ENCODE data around the gene ZCCHC14.
A peak's percentile ranks its signal among the peaks of the same experiment; 100 is the strongest.
"Not testable (repeated sequence)": the region's sequence is repeated elsewhere in the genome, so short reads cannot be mapped to it uniquely, and the experiment has no call there.

ZCCHC14 gene

GRCh38 chr16:87380881-87381280, 111.9 kb downstream of the ZCCHC14 start:
- no peak for DNase-seq

DNA sequence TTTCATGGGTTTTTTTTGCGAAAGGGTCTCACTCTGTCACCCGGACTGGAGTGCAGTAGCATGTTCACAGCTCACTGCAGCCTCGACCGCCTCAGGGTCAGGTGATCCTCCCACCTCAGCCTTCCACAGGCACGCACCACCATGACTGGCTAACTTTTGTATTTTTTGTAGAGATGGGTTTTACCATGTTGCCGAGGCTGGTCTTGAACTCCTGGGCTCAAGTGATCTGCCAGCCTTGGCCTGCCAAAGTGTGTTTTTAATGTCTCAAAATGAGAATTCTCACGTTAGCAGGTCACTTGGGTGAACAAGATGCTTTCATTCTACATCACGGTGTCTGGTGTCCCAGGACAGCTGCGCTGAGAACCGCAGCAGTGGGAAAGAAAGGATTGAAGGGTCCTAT, 112.4 kb downstream of the ZCCHC14 start:
- no peak for DNase-seq

GRCh38 chr16:87379312-87379752, 113.5 kb downstream of the ZCCHC14 start:
- not testable (repeated sequence) for DNase-seq

- no peak for DNase-seq
Measured at GRCh38 chr16:87376660-87377059, 116.2 kb downstream of the ZCCHC14 start.

GRCh38 chr16:87375426-87376135, 117.2 kb downstream of the ZCCHC14 start:
- no peak for DNase-seq

DNA sequence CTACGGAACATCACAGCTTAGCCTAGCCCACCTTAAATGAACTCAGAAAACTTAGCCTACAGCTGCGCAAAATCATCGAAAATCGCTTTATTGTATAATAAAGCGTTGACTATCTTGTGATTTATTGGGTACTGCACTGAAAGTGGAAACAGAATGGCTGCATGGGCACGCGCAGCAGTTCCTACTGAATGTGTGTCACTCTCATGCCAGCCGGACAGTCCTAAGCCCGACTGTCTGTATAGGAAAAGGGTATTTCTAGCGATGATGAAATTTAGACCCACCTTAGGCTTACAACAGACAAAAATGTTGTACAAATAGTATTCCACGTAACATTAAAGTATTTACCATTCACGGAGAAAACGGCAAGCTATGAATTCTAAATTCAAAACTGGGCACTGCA, 118.5 kb downstream of the ZCCHC14 start:
- no peak for DNase-seq

DNA sequence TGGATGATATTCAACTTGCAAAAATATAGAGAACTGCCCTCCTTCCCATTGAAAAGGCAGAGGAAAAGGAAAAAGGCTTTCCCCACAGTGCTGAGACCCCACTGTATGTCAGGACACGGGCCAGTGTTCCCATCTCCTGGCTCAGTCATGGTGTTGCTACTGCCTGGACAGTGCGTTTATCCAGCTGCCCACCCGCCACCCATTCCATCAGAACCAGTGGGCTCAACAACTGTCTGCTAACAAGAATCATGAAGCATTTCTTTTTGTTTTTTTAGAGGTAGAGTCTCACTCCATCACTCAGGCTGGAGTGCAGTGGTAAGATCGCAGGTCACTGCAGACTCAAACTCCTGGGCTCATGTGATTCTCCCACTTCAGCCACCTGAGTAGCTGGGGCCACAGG, 120.5 kb downstream of the ZCCHC14 start:
- no peak for DNase-seq

DNA sequence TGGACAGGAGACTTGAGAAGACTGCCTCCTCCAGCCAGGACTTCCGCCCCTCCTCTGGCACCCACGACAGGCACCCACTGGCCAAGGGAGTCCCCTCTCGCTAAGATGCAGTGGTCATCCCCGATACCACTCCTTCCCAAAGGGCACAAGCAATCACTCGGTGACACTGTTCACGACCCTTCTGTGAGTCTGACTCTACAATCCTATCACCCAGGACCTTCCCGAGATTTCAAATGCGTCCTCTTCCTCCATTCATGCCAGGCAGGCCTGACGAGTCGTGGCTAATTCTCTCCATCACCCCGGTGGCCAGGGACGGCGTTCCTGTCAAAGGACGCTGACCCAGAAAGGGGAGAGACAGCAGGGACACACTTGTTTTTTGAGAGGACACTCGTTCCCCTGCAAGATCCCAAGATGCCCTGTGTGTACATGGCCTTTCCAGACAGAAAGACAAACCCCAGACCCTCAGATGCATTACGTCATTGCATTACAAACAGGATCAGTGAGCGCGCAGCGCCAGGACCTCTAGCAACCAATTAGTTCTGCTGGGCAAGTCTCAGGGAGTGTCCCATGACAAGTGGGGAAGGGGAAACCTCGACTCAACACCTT, 121.5 kb downstream of the ZCCHC14 start:
- no peak for DNase-seq

GRCh38 chr16:87369796-87370719, 122.8 kb downstream of the ZCCHC14 start:
- no peak for DNase-seq

GRCh38 chr16:87369117-87369765, 123.6 kb downstream of the ZCCHC14 start:
- DNase-seq: no peak

DNA sequence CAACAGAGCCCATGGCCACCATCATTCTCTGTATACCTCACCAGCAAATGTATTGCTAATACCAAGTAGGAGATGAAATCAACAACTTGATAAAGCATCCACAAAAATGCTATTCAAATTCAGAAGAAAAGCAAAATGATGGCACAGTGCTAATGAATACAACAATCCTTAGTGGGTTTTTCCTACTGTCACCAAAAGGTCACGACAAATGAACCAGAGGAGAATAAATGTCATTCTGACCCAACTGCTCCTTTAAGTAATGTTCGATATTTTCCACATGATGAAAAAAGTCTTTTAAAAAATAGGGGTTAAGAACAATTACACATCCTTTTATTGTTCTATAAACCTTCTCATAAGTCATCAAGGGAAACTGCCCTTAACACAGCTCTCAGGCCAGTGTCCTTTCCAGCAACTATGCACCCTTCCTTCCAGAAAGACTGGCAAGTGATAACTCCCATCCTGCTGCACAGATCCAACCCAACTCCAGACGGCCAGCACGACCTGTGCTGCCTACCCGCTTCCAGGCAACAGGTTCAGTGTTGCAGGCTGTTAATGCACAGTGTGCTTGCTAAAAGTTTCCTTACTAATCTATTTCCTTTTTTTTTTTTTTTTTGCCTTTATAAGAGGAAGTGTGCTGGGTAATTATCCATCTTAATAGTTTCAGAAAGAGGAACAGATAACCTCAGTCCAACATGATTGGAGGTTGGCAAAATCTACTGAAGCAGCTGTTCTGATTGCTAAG, 124.6 kb downstream of the ZCCHC14 start:
- no peak for DNase-seq

DNA sequence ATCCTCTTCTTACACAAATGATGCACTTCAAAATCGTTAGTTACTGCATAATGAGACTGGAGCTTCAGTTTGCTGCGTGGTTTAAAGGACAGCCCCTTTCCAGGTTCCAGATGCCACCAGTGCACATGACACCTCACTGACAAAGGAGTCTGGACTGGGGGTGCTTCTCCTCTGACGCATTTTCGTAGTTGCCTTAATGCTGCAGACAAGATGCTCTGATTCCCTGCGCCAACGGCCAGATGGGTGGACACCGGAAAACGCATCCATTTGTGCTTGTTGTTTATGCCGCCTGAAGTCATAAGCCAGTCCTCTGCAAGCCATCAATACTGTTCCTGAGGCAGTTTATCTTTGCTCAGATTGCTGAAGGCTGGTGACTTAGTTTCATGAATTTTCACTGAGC, 125.3 kb downstream of the ZCCHC14 start:
- no peak for DNase-seq

GRCh38 chr16:87366930-87367329, 125.9 kb downstream of the ZCCHC14 start:
- DNase-seq: no peak

DNA sequence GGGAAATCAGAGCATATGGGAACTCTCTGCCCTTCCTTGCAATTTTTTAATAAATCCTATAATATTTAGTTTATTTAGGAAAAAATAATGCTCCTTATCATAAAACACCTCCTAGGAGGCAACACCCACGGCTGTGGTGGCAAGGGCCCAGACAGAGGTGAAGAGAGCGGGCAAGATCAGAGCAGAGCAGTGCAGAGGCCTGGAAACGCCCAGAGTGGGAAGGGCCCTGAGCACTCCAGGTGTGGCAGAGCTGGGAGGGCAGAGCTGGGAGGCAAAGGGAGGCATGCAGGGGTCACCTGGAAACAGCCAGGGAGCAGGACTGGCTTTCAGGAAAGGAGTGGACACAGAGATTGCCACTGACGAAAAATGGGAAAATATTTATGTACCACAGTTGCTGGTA, 126.5 kb downstream of the ZCCHC14 start:
- no peak for DNase-seq

- DNase-seq: no peak
Measured at GRCh38 chr16:87365021-87365713, 127.7 kb downstream of the ZCCHC14 start.

GRCh38 chr16:87363771-87364455, 128.9 kb downstream of the ZCCHC14 start:
- DNase-seq: no peak

- DNase-seq: not testable (repeated sequence)
Measured at GRCh38 chr16:87362828-87363559, 129.8 kb downstream of the ZCCHC14 start.

DNA sequence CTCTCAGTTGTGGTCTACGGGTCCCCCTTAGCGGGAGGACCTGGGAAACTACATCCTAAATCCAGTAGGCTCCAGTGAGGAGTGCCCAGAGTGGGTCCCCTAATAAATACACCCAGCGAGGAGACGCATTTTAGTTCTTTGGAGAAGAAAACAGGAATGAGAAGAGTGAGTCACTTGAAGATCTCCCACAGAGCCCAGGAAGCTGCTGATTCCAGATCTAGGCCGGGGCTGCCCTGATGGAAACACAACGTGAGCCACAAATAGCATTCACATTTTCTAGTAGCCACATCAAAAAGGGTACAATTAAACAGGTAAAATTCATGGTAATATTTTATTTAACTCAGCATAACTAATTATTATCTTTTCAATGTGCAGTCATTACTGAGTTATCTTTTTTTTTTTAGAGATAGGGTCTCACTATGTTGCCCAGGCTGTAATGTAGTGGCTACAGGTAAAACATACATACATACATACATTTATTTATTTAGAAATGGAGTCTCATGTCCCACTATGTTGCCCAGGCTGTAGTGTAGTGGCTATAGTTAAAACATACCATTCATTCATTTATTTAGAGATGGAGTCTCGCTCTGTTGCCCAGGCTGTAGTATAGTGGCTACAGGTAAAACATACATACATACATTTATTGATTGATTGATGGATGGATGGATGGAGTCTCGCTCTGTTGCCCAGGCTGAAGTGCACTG, 130.8 kb downstream of the ZCCHC14 start:
- DNase-seq: peak; percentile 10

DNA sequence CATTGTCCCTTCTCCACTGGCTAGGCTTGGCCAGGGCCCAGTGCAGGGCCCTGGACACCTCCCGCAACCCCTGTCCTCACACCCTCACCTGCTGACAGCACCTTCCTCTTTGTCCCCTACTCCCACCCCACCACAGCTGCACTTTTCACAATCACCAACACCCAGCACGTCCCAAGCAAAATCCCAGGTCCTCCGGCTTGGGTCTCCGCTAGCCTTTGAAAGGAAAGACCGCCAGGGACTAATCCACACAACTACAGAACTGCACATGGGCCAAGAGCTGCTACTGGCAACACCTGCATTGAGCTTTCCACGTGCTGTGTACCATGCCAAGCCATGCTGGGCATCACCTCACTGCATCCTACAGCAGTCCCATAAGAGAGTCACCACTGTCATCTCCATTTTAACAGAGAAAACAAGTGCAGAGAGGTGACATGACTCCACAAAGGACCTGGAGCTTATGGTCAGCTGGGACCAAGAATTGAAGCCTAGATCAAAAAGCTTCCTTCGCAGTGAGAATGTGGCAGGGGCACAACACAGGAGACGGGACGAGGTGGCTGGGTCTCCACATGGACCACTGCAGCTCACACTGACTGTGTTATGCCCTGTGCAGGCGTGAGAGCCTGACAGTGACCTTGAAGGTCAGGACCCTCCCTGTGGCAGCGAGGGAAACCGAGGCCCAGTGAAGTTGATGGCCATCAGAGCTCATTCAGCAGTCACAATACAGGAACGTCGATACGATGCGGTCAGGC, 131.8 kb downstream of the ZCCHC14 start:
- no peak for DNase-seq

All from fibroblast of skin of scalp (primary cell).